Measurements from ENCODE around the gene TOMM70.

GRCh38 chr3:100395679-100396431 is 5.0 kb downstream of the TOMM70 start:
- TF ChIP-seq CTCF (conservative IDR thresholded peaks at IDR 0.05; ENCODE audit: low read depth, low read length), result no peak
- no peak for TF ChIP-seq POLR2A (IDR thresholded peaks at IDR 0.05; ENCODE audit: low read depth, low read length)

All from IMR-90 (cell line).